ENCODE results near the gene TSPO2.

Gene TSPO2

GRCh38 chr6:41028561-41029412 lies 13.5 kb upstream of the TSPO2 start:
- no peak for DNase-seq (ENCODE audit: extremely low read depth, low read depth)

GRCh38 chr6:41032830-41033229 lies 9.4 kb upstream of the TSPO2 start:
- TF ChIP-seq CTCF (IDR thresholded peaks at IDR 0.05; ENCODE audit: low read depth, low read length): no peak

More at GRCh38 chr6:41028561-41029412, 13.5 kb upstream of the TSPO2 start:
- no peak for TF ChIP-seq CTCF (IDR thresholded peaks at IDR 0.05; ENCODE audit: low read depth, low read length)

GRCh38 chr6:41033776-41034175 lies 8.5 kb upstream of the TSPO2 start:
- no peak for DNase-seq (ENCODE audit: extremely low read depth, low read depth)
- no peak for TF ChIP-seq CTCF (IDR thresholded peaks at IDR 0.05; ENCODE audit: low read depth, low read length)

More at GRCh38 chr6:41032830-41033229, 9.4 kb upstream of the TSPO2 start:
- no peak for DNase-seq (ENCODE audit: extremely low read depth, low read depth)

- no peak for DNase-seq (ENCODE audit: extremely low read depth, low read depth)
- no peak for TF ChIP-seq CTCF (IDR thresholded peaks at IDR 0.05; ENCODE audit: low read depth, low read length)
Observed at GRCh38 chr6:41036186-41036585, 6.1 kb upstream of the TSPO2 start.

GRCh38 chr6:41036601-41037000 lies 5.7 kb upstream of the TSPO2 start:
- no peak for DNase-seq (ENCODE audit: extremely low read depth, low read depth)
- no peak for TF ChIP-seq CTCF (IDR thresholded peaks at IDR 0.05; ENCODE audit: low read depth, low read length)

GRCh38 chr6:41037107-41037900 lies 5.0 kb upstream of the TSPO2 start:
- TF ChIP-seq CTCF (IDR thresholded peaks at IDR 0.05; ENCODE audit: low read depth, low read length): no peak

GRCh38 chr6:41038205-41038604 lies 4.1 kb upstream of the TSPO2 start:
- no peak for TF ChIP-seq CTCF (IDR thresholded peaks at IDR 0.05; ENCODE audit: low read depth, low read length)
- DNase-seq (ENCODE audit: extremely low read depth, low read depth): no peak

More at GRCh38 chr6:41037107-41037900, 5.0 kb upstream of the TSPO2 start:
- no peak for DNase-seq (ENCODE audit: extremely low read depth, low read depth)
